CD4-positive, alpha-beta T cell treated with Interleukin-6 for 4 hours (primary cell): ENCODE data around the gene CLIP2.
A peak's percentile ranks its signal among the peaks of the same experiment; 100 is the strongest.
"Not testable (repeated sequence)": the region's sequence is repeated elsewhere in the genome, so short reads cannot be mapped to it uniquely, and the experiment has no call there.

Experiments
- DNase-seq: peaks from one replicate; pipeline ENCODE4 v3.0.0-alpha.2; 2020; ENCODE audit warnings: mixed read lengths

CLIP2 gene

GRCh38 chr7:74338366-74339108 is 49.3 kb downstream of the CLIP2 start:
- DNase-seq, result no peak

- DNase-seq, result not testable (repeated sequence)
Measured at GRCh38 chr7:74339648-74340047, 50.4 kb downstream of the CLIP2 start.

- no peak for DNase-seq
Measured at GRCh38 chr7:74343281-74344131, 54.3 kb downstream of the CLIP2 start.

- no peak for DNase-seq
Measured at GRCh38 chr7:74344132-74344496, 54.9 kb downstream of the CLIP2 start.

GRCh38 chr7:74344786-74345185 is 55.6 kb downstream of the CLIP2 start:
- DNase-seq, result no peak

GRCh38 chr7:74345970-74346369 is 56.8 kb downstream of the CLIP2 start:
- no peak for DNase-seq

- DNase-seq, result no peak
Measured at GRCh38 chr7:74349621-74350020, 60.4 kb downstream of the CLIP2 start.

- no peak for DNase-seq
Measured at GRCh38 chr7:74350751-74351150, 61.5 kb downstream of the CLIP2 start.

GRCh38 chr7:74351836-74352235 is 62.6 kb downstream of the CLIP2 start:
- DNase-seq, result no peak

GRCh38 chr7:74352551-74353138 is 63.4 kb downstream of the CLIP2 start:
- not testable (repeated sequence) for DNase-seq

GRCh38 chr7:74354009-74354408 is 64.8 kb downstream of the CLIP2 start:
- DNase-seq, result no peak

- no peak for DNase-seq
Measured at GRCh38 chr7:74355091-74355490, 65.9 kb downstream of the CLIP2 start.

GRCh38 chr7:74356589-74357315 is 67.5 kb downstream of the CLIP2 start:
- DNase-seq, result no peak

GRCh38 chr7:74360008-74360407 is 70.8 kb downstream of the CLIP2 start:
- DNase-seq, result no peak

GRCh38 chr7:74362266-74362665 is 73.1 kb downstream of the CLIP2 start:
- no peak for DNase-seq

- no peak for DNase-seq
Measured at GRCh38 chr7:74364061-74364460, 74.9 kb downstream of the CLIP2 start.

- DNase-seq, result no peak
Measured at GRCh38 chr7:74365322-74366022, 76.3 kb downstream of the CLIP2 start.

GRCh38 chr7:74371381-74372341 is 82.5 kb downstream of the CLIP2 start:
- peak; percentile 18 for DNase-seq

- no peak for DNase-seq
Measured at GRCh38 chr7:74372511-74373111, 83.4 kb downstream of the CLIP2 start.

- DNase-seq, result no peak
Measured at GRCh38 chr7:74373536-74373935, 84.3 kb downstream of the CLIP2 start.

GRCh38 chr7:74375726-74376220 is 86.6 kb downstream of the CLIP2 start:
- DNase-seq, result no peak
